Measurements from ENCODE around the gene SFRP2. TPM values are rescaled to one million over a fixed set of nuclear protein-coding genes. Genes with fewer than 3 reads are reported as not detected.

SFRP2 gene
- total RNA-seq (not detected), total RNA-seq (0 reads per million in 2 donors)

- H3K9me3 ChIP-seq (ENCODE audit: control insufficient read depth, low read length, poor library complexity, severe bottlenecking), result no peaks in the 10 kb centered on the region
- peaks cover 13% of the 10 kb centered on the region for H3K36me3 Mint-ChIP-seq (ENCODE audit: low read depth)
- ATAC-seq, result no peak
- H3K4me3 Mint-ChIP-seq, result peak within 1 kb of the TSS; percentile 84
- DNase-seq, result no peak
- peaks cover 84% of the 10 kb centered on the region for H3K27me3 Mint-ChIP-seq
- peaks cover 27% of the 10 kb centered on the region for H3K4me1 Mint-ChIP-seq
- H3K27ac Mint-ChIP-seq, result no peak within 1 kb of the TSS
Observed at GRCh38 chr4:153788413-153789276, at the start of gene SFRP2. TSS of gene SFRP2 (minus strand) at chr4:153789083. CDS start at chr4:153788835, 248 bp downstream.

GRCh38 chr4:153838564-153838963, 49.7 kb upstream of the SFRP2 start:
- Mint-ChIP-seq H3K27me3 (no peaks in the 10 kb centered on the region), H3K4me3 (no peak overlapping the region), H3K27ac (no peak overlapping the region), H3K36me3 (ENCODE audit: low read depth) (peaks cover 2% of the 10 kb centered on the region), H3K4me1 (no peaks in the 10 kb centered on the region)
- no peaks in the 10 kb centered on the region for H3K9me3 ChIP-seq (ENCODE audit: control insufficient read depth, low read length, poor library complexity, severe bottlenecking)
- DNase-seq (no peak), ATAC-seq (no peak)

- no peak overlapping the region for H3K4me3 Mint-ChIP-seq
- no peak overlapping the region for H3K27ac Mint-ChIP-seq
- ATAC-seq, result no peak
Observed at GRCh38 chr4:153834901-153835300, 46.0 kb upstream of the SFRP2 start.

GRCh38 chr4:153832720-153833287, 43.9 kb upstream of the SFRP2 start:
- Mint-ChIP-seq H3K4me3 (no peak overlapping the region), H3K27me3 (peaks cover 17% of the 10 kb centered on the region), H3K27ac (no peak overlapping the region), H3K36me3 (ENCODE audit: low read depth) (peaks cover 4% of the 10 kb centered on the region), H3K4me1 (no peaks in the 10 kb centered on the region)
- no peaks in the 10 kb centered on the region for H3K9me3 ChIP-seq (ENCODE audit: control insufficient read depth, low read length, poor library complexity, severe bottlenecking)
- DNase-seq (no peak), ATAC-seq (no peak)

More at GRCh38 chr4:153834901-153835300, 46.0 kb upstream of the SFRP2 start:
- Mint-ChIP-seq H3K27me3 (peaks cover 12% of the 10 kb centered on the region), H3K4me1 (no peaks in the 10 kb centered on the region), H3K36me3 (ENCODE audit: low read depth) (peaks cover 4% of the 10 kb centered on the region)
- no peaks in the 10 kb centered on the region for H3K9me3 ChIP-seq (ENCODE audit: control insufficient read depth, low read length, poor library complexity, severe bottlenecking)
- DNase-seq, result no peak

GRCh38 chr4:153832054-153832453, 43.2 kb upstream of the SFRP2 start:
- ATAC-seq (no peak), DNase-seq (no peak)
- H3K27me3 Mint-ChIP-seq, result peaks cover 22% of the 10 kb centered on the region
- H3K36me3 Mint-ChIP-seq (ENCODE audit: low read depth), result peaks cover 2% of the 10 kb centered on the region
- H3K4me3 Mint-ChIP-seq, result no peak overlapping the region
- no peaks in the 10 kb centered on the region for H3K9me3 ChIP-seq (ENCODE audit: control insufficient read depth, low read length, poor library complexity, severe bottlenecking)
- H3K4me1 Mint-ChIP-seq, result no peaks in the 10 kb centered on the region
- H3K27ac Mint-ChIP-seq, result no peak overlapping the region

GRCh38 chr4:153831245-153831644, 42.4 kb upstream of the SFRP2 start:
- Mint-ChIP-seq H3K4me3 (no peak overlapping the region), H3K4me1 (no peaks in the 10 kb centered on the region), H3K27ac (no peak overlapping the region), H3K36me3 (ENCODE audit: low read depth) (peaks cover 2% of the 10 kb centered on the region), H3K27me3 (peaks cover 26% of the 10 kb centered on the region)
- ATAC-seq (no peak), DNase-seq (no peak)
- H3K9me3 ChIP-seq (ENCODE audit: control insufficient read depth, low read length, poor library complexity, severe bottlenecking), result no peaks in the 10 kb centered on the region

GRCh38 chr4:153825691-153826090, 36.8 kb upstream of the SFRP2 start:
- no peaks in the 10 kb centered on the region for H3K9me3 ChIP-seq (ENCODE audit: control insufficient read depth, low read length, poor library complexity, severe bottlenecking)
- no peak overlapping the region for H3K27ac Mint-ChIP-seq
- peaks cover 2% of the 10 kb centered on the region for H3K36me3 Mint-ChIP-seq (ENCODE audit: low read depth)
- H3K4me3 Mint-ChIP-seq, result no peak overlapping the region
- H3K4me1 Mint-ChIP-seq, result no peaks in the 10 kb centered on the region
- peaks cover 29% of the 10 kb centered on the region for H3K27me3 Mint-ChIP-seq
- no peak for DNase-seq
- ATAC-seq, result no peak

- Mint-ChIP-seq H3K27ac (no peak overlapping the region), H3K4me1 (no peaks in the 10 kb centered on the region), H3K27me3 (peaks cover 23% of the 10 kb centered on the region), H3K36me3 (ENCODE audit: low read depth) (no peaks in the 10 kb centered on the region), H3K4me3 (no peak overlapping the region)
- no peak for ATAC-seq
- no peaks in the 10 kb centered on the region for H3K9me3 ChIP-seq (ENCODE audit: control insufficient read depth, low read length, poor library complexity, severe bottlenecking)
- DNase-seq, result no peak
Observed at GRCh38 chr4:153825126-153825525, 36.2 kb upstream of the SFRP2 start.

GRCh38 chr4:153824501-153824900, 35.6 kb upstream of the SFRP2 start:
- H3K4me1 Mint-ChIP-seq, result no peaks in the 10 kb centered on the region
- H3K27me3 Mint-ChIP-seq, result peaks cover 21% of the 10 kb centered on the region
- no peaks in the 10 kb centered on the region for H3K36me3 Mint-ChIP-seq (ENCODE audit: low read depth)
- DNase-seq, result no peak
- H3K4me3 Mint-ChIP-seq, result no peak overlapping the region
- H3K9me3 ChIP-seq (ENCODE audit: control insufficient read depth, low read length, poor library complexity, severe bottlenecking), result no peaks in the 10 kb centered on the region
- no peak overlapping the region for H3K27ac Mint-ChIP-seq
- no peak for ATAC-seq

GRCh38 chr4:153823483-153823882, 34.6 kb upstream of the SFRP2 start:
- no peak for DNase-seq
- Mint-ChIP-seq H3K27me3 (peaks cover 20% of the 10 kb centered on the region), H3K27ac (no peak overlapping the region), H3K4me1 (no peaks in the 10 kb centered on the region), H3K4me3 (no peak overlapping the region), H3K36me3 (ENCODE audit: low read depth) (no peaks in the 10 kb centered on the region)
- no peaks in the 10 kb centered on the region for H3K9me3 ChIP-seq (ENCODE audit: control insufficient read depth, low read length, poor library complexity, severe bottlenecking)
- no peak for ATAC-seq

- no peak overlapping the region for H3K4me3 Mint-ChIP-seq
- DNase-seq (no peak), ATAC-seq (no peak)
- H3K27me3 Mint-ChIP-seq, result peaks cover 30% of the 10 kb centered on the region
- H3K27ac Mint-ChIP-seq, result no peak overlapping the region
- no peaks in the 10 kb centered on the region for H3K4me1 Mint-ChIP-seq
- no peaks in the 10 kb centered on the region for H3K9me3 ChIP-seq (ENCODE audit: control insufficient read depth, low read length, poor library complexity, severe bottlenecking)
- H3K36me3 Mint-ChIP-seq (ENCODE audit: low read depth), result peaks cover 3% of the 10 kb centered on the region
Observed at GRCh38 chr4:153822316-153822715, 33.4 kb upstream of the SFRP2 start.

GRCh38 chr4:153817466-153817865, 28.6 kb upstream of the SFRP2 start:
- Mint-ChIP-seq H3K36me3 (ENCODE audit: low read depth) (peaks cover 3% of the 10 kb centered on the region), H3K4me1 (no peaks in the 10 kb centered on the region), H3K4me3 (no peak overlapping the region), H3K27me3 (peaks cover 40% of the 10 kb centered on the region), H3K27ac (no peak overlapping the region)
- no peak for DNase-seq
- no peak for ATAC-seq
- H3K9me3 ChIP-seq (ENCODE audit: control insufficient read depth, low read length, poor library complexity, severe bottlenecking), result peaks cover 2% of the 10 kb centered on the region

GRCh38 chr4:153816542-153816941, 27.7 kb upstream of the SFRP2 start:
- H3K27me3 Mint-ChIP-seq, result peaks cover 40% of the 10 kb centered on the region

More at GRCh38 chr4:153816542-153816941, 27.7 kb upstream of the SFRP2 start:
- H3K9me3 ChIP-seq (ENCODE audit: control insufficient read depth, low read length, poor library complexity, severe bottlenecking), result peaks cover 2% of the 10 kb centered on the region
- ATAC-seq (no peak), DNase-seq (no peak)
- Mint-ChIP-seq H3K36me3 (ENCODE audit: low read depth) (peaks cover 3% of the 10 kb centered on the region), H3K4me3 (no peak overlapping the region), H3K4me1 (no peaks in the 10 kb centered on the region), H3K27ac (no peak overlapping the region)

Measured in T-helper 17 cell (primary cell).